B cell (primary cell): ENCODE measurements around the gene TSEN15.

Experiments
- EZH2 ChIP-seq: IDR thresholded peaks from 2 replicates; pipeline ENCODE4 v1.6.1; 2012; ENCODE audit warnings: borderline replicate concordance, low read depth, mild to moderate bottlenecking, moderate library complexity, low read length; ENCODE audit not compliant: insufficient read depth, poor library complexity, severe bottlenecking
- TF ChIP-seq, protein P1 (sequence below): fragments of 200-600 bp; IDR thresholded peaks from one replicate; pipeline ENCODE4 v1.8.0; 2022; ENCODE audit warnings: antibody characterized with exemption, mild to moderate bottlenecking

DNA sequence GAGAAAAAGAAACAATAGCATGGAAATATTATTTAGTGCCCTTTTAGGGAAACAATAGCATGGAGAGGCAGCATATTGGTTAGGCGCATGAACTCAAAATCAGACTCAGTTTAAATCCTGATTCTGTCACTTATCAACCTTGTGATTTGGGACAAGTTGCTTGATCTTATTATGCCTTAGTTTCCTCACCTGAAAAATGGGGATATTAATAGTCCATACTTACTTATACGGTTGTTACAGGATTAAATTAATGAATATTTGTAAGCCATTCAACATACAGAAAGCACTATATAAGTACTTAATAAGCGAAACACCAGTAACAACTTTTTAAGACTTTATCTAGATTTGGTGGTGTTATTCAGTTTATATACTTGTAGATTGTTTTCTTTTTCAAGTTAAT is 1.2 kb downstream of the TSEN15 start:
- TF ChIP-seq, protein P1, sequence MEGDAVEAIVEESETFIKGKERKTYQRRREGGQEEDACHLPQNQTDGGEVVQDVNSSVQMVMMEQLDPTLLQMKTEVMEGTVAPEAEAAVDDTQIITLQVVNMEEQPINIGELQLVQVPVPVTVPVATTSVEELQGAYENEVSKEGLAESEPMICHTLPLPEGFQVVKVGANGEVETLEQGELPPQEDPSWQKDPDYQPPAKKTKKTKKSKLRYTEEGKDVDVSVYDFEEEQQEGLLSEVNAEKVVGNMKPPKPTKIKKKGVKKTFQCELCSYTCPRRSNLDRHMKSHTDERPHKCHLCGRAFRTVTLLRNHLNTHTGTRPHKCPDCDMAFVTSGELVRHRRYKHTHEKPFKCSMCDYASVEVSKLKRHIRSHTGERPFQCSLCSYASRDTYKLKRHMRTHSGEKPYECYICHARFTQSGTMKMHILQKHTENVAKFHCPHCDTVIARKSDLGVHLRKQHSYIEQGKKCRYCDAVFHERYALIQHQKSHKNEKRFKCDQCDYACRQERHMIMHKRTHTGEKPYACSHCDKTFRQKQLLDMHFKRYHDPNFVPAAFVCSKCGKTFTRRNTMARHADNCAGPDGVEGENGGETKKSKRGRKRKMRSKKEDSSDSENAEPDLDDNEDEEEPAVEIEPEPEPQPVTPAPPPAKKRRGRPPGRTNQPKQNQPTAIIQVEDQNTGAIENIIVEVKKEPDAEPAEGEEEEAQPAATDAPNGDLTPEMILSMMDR = no peak
- no peak for TF ChIP-seq EZH2
